Measurements from ENCODE around the gene RGS14.

DNA sequence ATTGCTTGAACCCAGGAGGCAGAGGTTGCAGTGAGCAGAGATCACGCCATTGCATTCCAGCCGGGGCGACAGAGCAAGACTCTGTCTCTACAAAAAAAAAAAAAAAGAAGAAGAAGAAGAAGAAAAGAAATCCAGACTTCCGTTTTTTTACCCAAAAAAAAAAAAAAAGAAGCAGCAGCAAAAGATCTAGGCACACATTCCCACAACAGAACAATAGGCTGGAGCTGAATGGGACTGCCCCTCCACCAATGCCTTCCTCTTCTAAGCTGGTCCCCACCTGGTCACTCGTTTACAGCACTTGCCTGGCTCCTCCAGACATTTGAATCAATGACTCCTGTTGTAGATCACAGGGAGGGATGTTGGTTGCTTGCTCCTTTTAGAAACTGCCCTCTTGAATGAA is 4.6 kb upstream of the RGS14 start:
- TF ChIP-seq, protein P1, sequence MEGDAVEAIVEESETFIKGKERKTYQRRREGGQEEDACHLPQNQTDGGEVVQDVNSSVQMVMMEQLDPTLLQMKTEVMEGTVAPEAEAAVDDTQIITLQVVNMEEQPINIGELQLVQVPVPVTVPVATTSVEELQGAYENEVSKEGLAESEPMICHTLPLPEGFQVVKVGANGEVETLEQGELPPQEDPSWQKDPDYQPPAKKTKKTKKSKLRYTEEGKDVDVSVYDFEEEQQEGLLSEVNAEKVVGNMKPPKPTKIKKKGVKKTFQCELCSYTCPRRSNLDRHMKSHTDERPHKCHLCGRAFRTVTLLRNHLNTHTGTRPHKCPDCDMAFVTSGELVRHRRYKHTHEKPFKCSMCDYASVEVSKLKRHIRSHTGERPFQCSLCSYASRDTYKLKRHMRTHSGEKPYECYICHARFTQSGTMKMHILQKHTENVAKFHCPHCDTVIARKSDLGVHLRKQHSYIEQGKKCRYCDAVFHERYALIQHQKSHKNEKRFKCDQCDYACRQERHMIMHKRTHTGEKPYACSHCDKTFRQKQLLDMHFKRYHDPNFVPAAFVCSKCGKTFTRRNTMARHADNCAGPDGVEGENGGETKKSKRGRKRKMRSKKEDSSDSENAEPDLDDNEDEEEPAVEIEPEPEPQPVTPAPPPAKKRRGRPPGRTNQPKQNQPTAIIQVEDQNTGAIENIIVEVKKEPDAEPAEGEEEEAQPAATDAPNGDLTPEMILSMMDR (IDR thresholded peaks at IDR 0.05; ENCODE audit: low read length), result no peak
- no peak for TF ChIP-seq EZH2 (optimal IDR thresholded peaks at IDR 0.05; ENCODE audit: low read depth, low read length)

All from MM.1S (cell line).